Stimulated activated CD8-positive, alpha-beta memory T cell treated with anti-CD3 and anti-CD28 coated beads, Interleukin-4, amount 100 ng/mL, for 48 hours (primary cell): ENCODE data around the gene RAB10.
"Not testable (repeated sequence)": the region's sequence is repeated elsewhere in the genome, so short reads cannot be mapped to it uniquely, and the experiment has no call there.

Experiments used
- DNase-seq: peaks from one replicate; pipeline ENCODE4 v3.0.0-alpha.2; 2020

The RAB10 gene

GRCh38 chr2:26064846-26065245, 31.0 kb downstream of the RAB10 start:
- DNase-seq: no peak

- no peak for DNase-seq
These were observed 33.5 kb downstream of the RAB10 start for GRCh38 chr2:26067186-26067974.

GRCh38 chr2:26067980-26068507, 34.2 kb downstream of the RAB10 start:
- DNase-seq: no peak

GRCh38 chr2:26068602-26069298, 34.9 kb downstream of the RAB10 start:
- DNase-seq: peak; percentile 55

- no peak for DNase-seq
These were observed 36.8 kb downstream of the RAB10 start for GRCh38 chr2:26070730-26071129.

GRCh38 chr2:26072925-26073768, 39.3 kb downstream of the RAB10 start:
- no peak for DNase-seq

- DNase-seq: no peak
These were observed 39.9 kb downstream of the RAB10 start for GRCh38 chr2:26073830-26074229.

GRCh38 chr2:26074676-26075075, 40.8 kb downstream of the RAB10 start:
- DNase-seq: no peak

- DNase-seq: no peak
These were observed 41.3 kb downstream of the RAB10 start for GRCh38 chr2:26075173-26075572.

- DNase-seq: no peak
These were observed 42.2 kb downstream of the RAB10 start for GRCh38 chr2:26076001-26076587.

GRCh38 chr2:26077291-26077690, 43.4 kb downstream of the RAB10 start:
- no peak for DNase-seq

GRCh38 chr2:26078939-26079338, 45.1 kb downstream of the RAB10 start:
- no peak for DNase-seq

GRCh38 chr2:26080356-26080755, 46.5 kb downstream of the RAB10 start:
- no peak for DNase-seq

GRCh38 chr2:26080925-26081324, 47.0 kb downstream of the RAB10 start:
- not testable (repeated sequence) for DNase-seq

GRCh38 chr2:26081556-26081955, 47.7 kb downstream of the RAB10 start:
- DNase-seq: no peak

GRCh38 chr2:26086155-26086637, 52.3 kb downstream of the RAB10 start:
- no peak for DNase-seq

- DNase-seq: no peak
These were observed 52.9 kb downstream of the RAB10 start for GRCh38 chr2:26086779-26087178.

- no peak for DNase-seq
These were observed 54.3 kb downstream of the RAB10 start for GRCh38 chr2:26088038-26088643.

- not testable (repeated sequence) for DNase-seq
These were observed 55.0 kb downstream of the RAB10 start for GRCh38 chr2:26088931-26089330.

- DNase-seq: no peak
These were observed 55.5 kb downstream of the RAB10 start for GRCh38 chr2:26089337-26089736.

GRCh38 chr2:26095758-26096157, 61.9 kb downstream of the RAB10 start:
- DNase-seq: no peak

GRCh38 chr2:26099933-26100332, 66.0 kb downstream of the RAB10 start:
- DNase-seq: no peak
